Right lobe of liver (tissue), 6 donors: Measurements from ENCODE around the gene KCNMA1. TPM values are rescaled to one million over a fixed set of nuclear protein-coding genes. Genes with fewer than 3 reads are reported as not detected.

Source experiments
- ATAC-seq, 4 donors: fragments of 200-7000 bp; cut with Tn5 transposase; one replicate each; pipeline ENCODE4 v1.9.1; 2020; ENCODE audit warnings: mild to moderate bottlenecking in 4 of 4, moderate library complexity in 4 of 4
- DNase-seq, 3 donors: peaks; one replicate each; pipeline ENCODE4 v3.0.0-alpha.2; 2020
- H3K27ac ChIP-seq, 3 donors: fragments of 200-600 bp; one replicate each; pipeline ENCODE4 v1.8.0; 2022
- H3K27me3 ChIP-seq, 2 donors: fragments of 200-600 bp; one replicate each; pipeline ENCODE4 v1.8.0; 2022
- H3K36me3 ChIP-seq, 4 donors: fragments of 200-600 bp; sonication (generic) in 1 of 4; one replicate each; pipeline versions ENCODE4 v1.5.1 to v1.8.0; 2017 to 2022; ENCODE audit warnings: control low read depth in 1 of 4
- H3K4me1 ChIP-seq, 4 donors: fragments of 200-600 bp; sonication (generic) in 1 of 4; one replicate each; pipeline versions ENCODE4 v1.5.1 to v1.8.0; 2017 to 2022; ENCODE audit warnings: control low read depth in 1 of 4
- H3K4me3 ChIP-seq, 3 donors: fragments of 200-600 bp; one replicate each; pipeline ENCODE4 v1.8.0; 2022
- H3K9me3 ChIP-seq, 4 donors: fragments of 200-600 bp; sonication (generic) in 1 of 4; one replicate each; pipeline versions ENCODE4 v1.5.1 to v1.8.0; 2017 to 2022; ENCODE audit warnings: control low read depth in 1 of 4
- POLR2A ChIP-seq: fragments of 450-650 bp; IDR thresholded peaks from one replicate; pipeline ENCODE4 v1.6.1; 2017; ENCODE audit warnings: antibody characterized with exemption, mild to moderate bottlenecking
- WGBS: methylation state at CpG from one replicate; pipeline ENCODE4 v1.1.6; 2018; ENCODE audit warnings: low coverage, low lambda C conversion rate; ENCODE audit not compliant: insufficient coverage; ENCODE audit errors: missing lambda C conversion rate; 5-methylcytosine and 5-hydroxymethylcytosine counted together
- intact Hi-C, 2 donors: fragments of 100-400 bp; cut with DNase I; formaldehyde crosslinking; loops; one replicate each; pipeline versions ENCODE4 v1.11.2 to v1.14.1; 2022
- total RNA-seq, 6 experiments: library from RNA; depleted of rRNA in 2 of 6; stranded (reverse); fragments of >200 nt in 2 of 6; fragmentation: NEBNext Ultra II Directional in 3 of 6; extraction: Animal tissue kit (Norgen Biotek cat#: 25700) in 3 of 6; gene quantifications; one replicate each; pipeline versions ENCODE4 v1.1.0 to v1.2.4, GENCODE V29; 2016 to 2023
- TF ChIP-seq, protein P1 (sequence below), 4 donors: fragments of 200-600 bp in 3 of 4; fragments of 450-650 bp in 1 of 4; IDR thresholded peaks; one replicate each; pipeline versions ENCODE4 v1.5.1 to v1.8.0; 2016 to 2022; ENCODE audit warnings: antibody characterized with exemption in 4 of 4, mild to moderate bottlenecking in 2 of 4
- donor health status: DM: no; HTN: yes; CAD: no.
- donor health status: DM: no; HTN: no; CAD: no.
- donor health status: DM: no; HTN: no; CAD: no.
- donor health status: DM: no; HTN: yes; CAD: no.
- donor health status: DM: no; HTN: yes; CAD: no.

KCNMA1 gene
- total RNA-seq, 6 experiments from 2014 or later, result 5.7 to 48.0 (median 15.1) TPM

DNA sequence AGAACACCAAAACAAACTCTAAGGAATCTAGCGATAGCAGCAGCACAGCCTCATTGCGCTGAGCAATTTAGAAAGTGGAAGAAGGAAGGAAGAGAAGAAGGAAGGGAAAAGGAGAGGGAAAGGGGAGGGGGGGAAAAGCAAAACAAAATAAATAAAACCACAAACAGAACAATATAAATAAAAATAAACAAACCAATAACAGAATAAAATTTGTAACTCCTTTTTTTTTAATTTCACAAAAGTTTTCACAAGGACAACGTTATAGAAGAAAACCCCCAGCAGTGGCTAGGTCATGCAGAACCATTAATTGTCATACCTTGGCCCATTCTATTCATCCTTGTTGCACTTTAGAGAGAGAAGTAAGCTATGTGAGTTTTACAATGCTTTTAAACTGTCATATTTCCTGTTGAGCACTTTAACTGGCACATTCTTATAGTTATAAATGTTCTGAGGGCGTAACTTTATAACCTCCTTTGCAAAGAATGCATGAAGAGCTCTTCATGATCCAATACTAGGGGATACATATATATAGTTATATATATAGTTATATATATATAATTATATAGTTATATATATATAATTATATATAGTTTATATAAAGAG is 752.8 kb downstream of the KCNMA1 start:
- TF ChIP-seq, protein P1, sequence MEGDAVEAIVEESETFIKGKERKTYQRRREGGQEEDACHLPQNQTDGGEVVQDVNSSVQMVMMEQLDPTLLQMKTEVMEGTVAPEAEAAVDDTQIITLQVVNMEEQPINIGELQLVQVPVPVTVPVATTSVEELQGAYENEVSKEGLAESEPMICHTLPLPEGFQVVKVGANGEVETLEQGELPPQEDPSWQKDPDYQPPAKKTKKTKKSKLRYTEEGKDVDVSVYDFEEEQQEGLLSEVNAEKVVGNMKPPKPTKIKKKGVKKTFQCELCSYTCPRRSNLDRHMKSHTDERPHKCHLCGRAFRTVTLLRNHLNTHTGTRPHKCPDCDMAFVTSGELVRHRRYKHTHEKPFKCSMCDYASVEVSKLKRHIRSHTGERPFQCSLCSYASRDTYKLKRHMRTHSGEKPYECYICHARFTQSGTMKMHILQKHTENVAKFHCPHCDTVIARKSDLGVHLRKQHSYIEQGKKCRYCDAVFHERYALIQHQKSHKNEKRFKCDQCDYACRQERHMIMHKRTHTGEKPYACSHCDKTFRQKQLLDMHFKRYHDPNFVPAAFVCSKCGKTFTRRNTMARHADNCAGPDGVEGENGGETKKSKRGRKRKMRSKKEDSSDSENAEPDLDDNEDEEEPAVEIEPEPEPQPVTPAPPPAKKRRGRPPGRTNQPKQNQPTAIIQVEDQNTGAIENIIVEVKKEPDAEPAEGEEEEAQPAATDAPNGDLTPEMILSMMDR (IDR thresholded peaks at IDR 0.05), result no peak
- no peak for TF ChIP-seq POLR2A
- WGBS, result 81% methylated on average over 4 of the region's 4 CpGs
- no peaks in the 10 kb centered on the region for H3K36me3 ChIP-seq
- ATAC-seq (no peak), DNase-seq (no peak)
- no peak overlapping the region for H3K4me3 ChIP-seq
- no peaks in the 10 kb centered on the region for H3K9me3 ChIP-seq
- no peaks in the 10 kb centered on the region for H3K27me3 ChIP-seq
- no peak overlapping the region for H3K27ac ChIP-seq
- intact Hi-C loops, result no loop called here
- no peaks in the 10 kb centered on the region for H3K4me1 ChIP-seq

- Histone ChIP-seq H3K4me1 (no peaks in the 10 kb centered on the region), H3K27me3 (no peaks in the 10 kb centered on the region), H3K9me3 (no peaks in the 10 kb centered on the region), H3K4me3 (no peak overlapping the region), H3K27ac (no peak overlapping the region), H3K36me3 (no peaks in the 10 kb centered on the region)
- intact Hi-C loops, result no loop called here
- 23% methylated on average over 1 of the region's 1 CpG for WGBS
- no peak for DNase-seq
- ATAC-seq, result no peak
- TF ChIP-seq, protein P1 (IDR thresholded peaks at IDR 0.05), result no peak
- TF ChIP-seq POLR2A, result no peak
These were observed 754.0 kb downstream of the KCNMA1 start for GRCh38 chr10:76883596-76883995.

DNA sequence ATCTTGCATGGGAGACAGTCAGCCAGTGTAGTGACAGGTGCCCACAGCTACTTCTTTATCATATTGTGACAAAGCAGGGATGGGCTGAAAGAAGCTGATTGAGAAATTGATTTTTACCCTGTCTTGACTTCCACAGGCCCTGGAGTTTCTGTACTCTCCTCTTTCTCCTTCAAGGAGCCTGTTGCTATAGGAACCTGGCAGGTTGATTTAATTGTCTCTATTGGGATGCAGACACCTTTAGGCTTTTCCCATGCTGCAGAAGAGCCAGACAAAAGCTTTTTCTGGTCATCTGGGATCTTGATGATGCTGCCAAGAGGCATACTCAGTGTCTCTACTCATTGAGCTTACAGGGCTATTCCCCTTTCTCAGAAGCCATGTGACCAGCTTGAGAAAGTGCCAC is 754.8 kb downstream of the KCNMA1 start:
- Histone ChIP-seq H3K4me1 (no peaks in the 10 kb centered on the region), H3K27ac (no peak overlapping the region), H3K36me3 (no peaks in the 10 kb centered on the region), H3K9me3 (no peaks in the 10 kb centered on the region), H3K4me3 (no peak overlapping the region), H3K27me3 (no peaks in the 10 kb centered on the region)
- intact Hi-C loops, result no loop called here
- ATAC-seq (no peak), DNase-seq (no peak)
- TF ChIP-seq POLR2A, result no peak
- TF ChIP-seq, protein P1 (IDR thresholded peaks at IDR 0.05), result no peak

GRCh38 chr10:76882245-76882644 is 755.4 kb downstream of the KCNMA1 start:
- H3K27me3 ChIP-seq, result no peaks in the 10 kb centered on the region
- H3K36me3 ChIP-seq, result no peaks in the 10 kb centered on the region
- no peak overlapping the region for H3K27ac ChIP-seq
- DNase-seq (no peak), ATAC-seq (no peak)
- TF ChIP-seq, protein P1 (IDR thresholded peaks at IDR 0.05), result no peak
- TF ChIP-seq POLR2A, result no peak
- intact Hi-C loops, result no loop called here
- H3K9me3 ChIP-seq, result no peaks in the 10 kb centered on the region
- H3K4me3 ChIP-seq, result no peak overlapping the region
- no peaks in the 10 kb centered on the region for H3K4me1 ChIP-seq
- WGBS, result 30% methylated on average over 6 of the region's 6 CpGs
